GM12874 (cell line): ENCODE data around the gene VWA2.

Source experiments
- TF ChIP-seq, protein P1 (sequence below): IDR thresholded peaks from 2 replicates; pipeline ENCODE4 v1.5.1; 2011; ENCODE audit warnings: low read depth, mild to moderate bottlenecking, control low read depth, low read length, moderate library complexity; ENCODE audit not compliant: insufficient read depth

Gene VWA2

GRCh38 chr10:114274616-114275453 is 35.8 kb downstream of the VWA2 start:
- TF ChIP-seq, protein P1, sequence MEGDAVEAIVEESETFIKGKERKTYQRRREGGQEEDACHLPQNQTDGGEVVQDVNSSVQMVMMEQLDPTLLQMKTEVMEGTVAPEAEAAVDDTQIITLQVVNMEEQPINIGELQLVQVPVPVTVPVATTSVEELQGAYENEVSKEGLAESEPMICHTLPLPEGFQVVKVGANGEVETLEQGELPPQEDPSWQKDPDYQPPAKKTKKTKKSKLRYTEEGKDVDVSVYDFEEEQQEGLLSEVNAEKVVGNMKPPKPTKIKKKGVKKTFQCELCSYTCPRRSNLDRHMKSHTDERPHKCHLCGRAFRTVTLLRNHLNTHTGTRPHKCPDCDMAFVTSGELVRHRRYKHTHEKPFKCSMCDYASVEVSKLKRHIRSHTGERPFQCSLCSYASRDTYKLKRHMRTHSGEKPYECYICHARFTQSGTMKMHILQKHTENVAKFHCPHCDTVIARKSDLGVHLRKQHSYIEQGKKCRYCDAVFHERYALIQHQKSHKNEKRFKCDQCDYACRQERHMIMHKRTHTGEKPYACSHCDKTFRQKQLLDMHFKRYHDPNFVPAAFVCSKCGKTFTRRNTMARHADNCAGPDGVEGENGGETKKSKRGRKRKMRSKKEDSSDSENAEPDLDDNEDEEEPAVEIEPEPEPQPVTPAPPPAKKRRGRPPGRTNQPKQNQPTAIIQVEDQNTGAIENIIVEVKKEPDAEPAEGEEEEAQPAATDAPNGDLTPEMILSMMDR: no peak

DNA sequence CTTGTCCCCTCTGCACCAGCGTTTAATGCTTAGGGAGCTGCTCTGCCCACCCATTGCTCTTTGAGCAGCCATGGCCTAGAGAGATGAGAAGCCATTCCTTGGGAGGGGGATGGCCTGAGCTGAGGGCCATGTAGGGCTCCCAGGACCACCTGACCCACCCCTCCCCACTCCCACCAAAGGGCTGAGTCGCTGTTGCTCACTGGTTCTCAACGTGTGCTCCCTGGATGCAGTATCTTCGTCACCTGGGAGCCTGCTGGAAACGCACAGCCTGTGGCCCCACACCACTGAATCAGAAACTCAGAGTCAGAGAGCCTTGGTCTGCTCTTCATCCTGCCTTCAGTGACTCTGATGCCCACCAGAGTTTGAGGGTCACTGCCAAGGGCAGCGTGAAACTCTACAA is 37.0 kb downstream of the VWA2 start:
- TF ChIP-seq, protein P1: no peak

GRCh38 chr10:114276671-114277070 is 37.6 kb downstream of the VWA2 start:
- TF ChIP-seq, protein P1: no peak

DNA sequence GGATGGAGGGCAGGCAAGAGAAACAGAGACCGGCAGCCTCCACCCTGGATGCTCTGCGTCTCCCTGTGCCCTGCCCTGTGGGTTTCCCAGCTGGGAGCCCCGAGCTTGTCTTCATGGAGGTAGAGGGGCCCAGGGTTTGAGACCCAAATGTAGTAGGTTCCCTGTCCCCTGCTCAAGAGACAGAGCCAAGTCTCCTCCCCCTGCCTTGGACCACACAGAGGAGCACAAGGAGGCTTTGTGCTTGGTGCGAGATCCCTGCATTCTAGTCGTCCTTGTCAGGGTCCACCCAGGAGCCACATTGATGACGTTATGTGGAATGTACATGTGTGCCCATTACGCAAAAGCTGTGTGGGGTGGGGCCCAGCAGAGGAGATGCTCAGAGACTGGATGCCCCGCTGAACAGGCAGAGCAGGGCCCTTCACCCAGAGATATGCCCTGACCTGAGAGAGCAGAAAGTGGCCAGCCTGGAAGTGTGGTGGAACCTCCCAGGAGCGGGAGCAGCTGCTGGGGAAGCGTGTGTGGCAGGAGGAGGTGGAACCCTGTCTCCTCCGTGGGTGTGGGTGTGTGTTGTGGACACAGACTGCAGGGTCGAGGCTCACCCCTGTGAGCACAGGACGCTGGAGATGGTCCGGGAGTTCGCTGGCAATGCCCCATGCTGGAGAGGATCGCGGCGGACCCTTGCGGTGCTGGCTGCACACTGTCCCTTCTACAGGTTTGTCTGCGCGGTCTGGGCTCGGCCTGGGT is 39.3 kb downstream of the VWA2 start:
- TF ChIP-seq, protein P1: no peak

- TF ChIP-seq, protein P1: no peak
These were observed 39.8 kb downstream of the VWA2 start for GRCh38 chr10:114278884-114279191.

DNA sequence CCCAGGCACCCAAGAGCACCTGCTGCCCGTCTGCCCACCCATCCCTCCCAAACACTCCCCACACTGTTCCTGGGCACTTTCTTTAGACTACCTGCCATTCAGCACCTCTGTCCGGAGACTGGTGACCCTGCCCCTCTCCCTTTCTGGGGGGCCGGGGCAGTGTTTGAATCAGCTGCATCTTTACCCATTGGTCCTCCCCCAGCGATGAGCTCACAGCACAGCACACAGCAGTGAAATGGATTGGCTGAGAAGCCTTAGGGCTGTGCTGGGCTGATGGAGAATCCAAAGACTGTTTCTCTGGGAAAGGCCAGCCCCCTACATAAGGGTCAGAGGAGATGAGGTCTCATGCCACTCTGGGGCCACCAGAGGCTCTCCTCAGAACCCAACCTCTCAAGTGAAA is 40.2 kb downstream of the VWA2 start:
- TF ChIP-seq, protein P1: no peak

GRCh38 chr10:114279901-114280644 is 41.0 kb downstream of the VWA2 start:
- TF ChIP-seq, protein P1: no peak
